ENCODE results near the gene PRKD2.

DNA sequence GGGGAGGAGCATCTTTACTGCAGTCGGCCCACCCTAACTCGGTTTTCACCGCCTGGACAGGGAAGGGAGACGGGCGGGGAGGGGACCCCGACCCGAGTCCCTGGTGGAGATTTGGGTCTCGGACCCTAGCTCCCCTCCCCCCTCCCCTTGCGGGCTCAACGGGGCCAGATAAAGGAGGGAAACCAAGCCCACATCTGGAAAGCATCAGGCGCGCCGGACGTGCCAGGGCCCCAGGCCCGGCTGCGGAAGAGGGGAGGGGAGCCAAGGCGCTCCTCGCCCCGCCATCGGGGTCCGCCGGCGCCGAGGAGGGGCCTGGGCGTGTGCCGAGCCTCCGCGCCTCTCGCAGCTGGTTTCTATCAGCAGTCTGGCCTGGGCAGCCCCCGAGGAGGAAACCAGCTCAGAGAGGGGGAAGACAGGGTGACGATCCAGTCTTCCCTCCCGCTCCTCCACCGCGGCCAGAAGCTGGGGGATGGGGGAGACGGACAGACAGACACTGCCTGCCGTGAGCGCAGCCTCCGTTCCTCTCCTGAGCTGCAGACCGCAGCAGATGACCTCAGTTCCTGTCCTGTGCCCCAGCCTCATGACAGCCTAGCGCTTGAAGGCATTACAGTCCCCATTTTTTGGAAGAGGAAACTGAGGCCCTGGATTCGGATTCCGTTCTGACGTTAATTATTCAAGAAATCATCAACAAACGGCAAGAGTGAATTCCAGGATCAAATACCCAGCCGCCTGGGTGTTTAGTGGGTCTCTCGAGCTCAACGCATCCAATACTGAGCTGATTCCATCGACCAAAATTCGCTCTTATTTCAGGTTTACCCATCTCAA lies 77.3 kb downstream of the PRKD2 start:
- TF ChIP-seq, protein P1, sequence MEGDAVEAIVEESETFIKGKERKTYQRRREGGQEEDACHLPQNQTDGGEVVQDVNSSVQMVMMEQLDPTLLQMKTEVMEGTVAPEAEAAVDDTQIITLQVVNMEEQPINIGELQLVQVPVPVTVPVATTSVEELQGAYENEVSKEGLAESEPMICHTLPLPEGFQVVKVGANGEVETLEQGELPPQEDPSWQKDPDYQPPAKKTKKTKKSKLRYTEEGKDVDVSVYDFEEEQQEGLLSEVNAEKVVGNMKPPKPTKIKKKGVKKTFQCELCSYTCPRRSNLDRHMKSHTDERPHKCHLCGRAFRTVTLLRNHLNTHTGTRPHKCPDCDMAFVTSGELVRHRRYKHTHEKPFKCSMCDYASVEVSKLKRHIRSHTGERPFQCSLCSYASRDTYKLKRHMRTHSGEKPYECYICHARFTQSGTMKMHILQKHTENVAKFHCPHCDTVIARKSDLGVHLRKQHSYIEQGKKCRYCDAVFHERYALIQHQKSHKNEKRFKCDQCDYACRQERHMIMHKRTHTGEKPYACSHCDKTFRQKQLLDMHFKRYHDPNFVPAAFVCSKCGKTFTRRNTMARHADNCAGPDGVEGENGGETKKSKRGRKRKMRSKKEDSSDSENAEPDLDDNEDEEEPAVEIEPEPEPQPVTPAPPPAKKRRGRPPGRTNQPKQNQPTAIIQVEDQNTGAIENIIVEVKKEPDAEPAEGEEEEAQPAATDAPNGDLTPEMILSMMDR (IDR thresholded peaks at IDR 0.05), result no peak
- TF ChIP-seq POLR2A (IDR thresholded peaks at IDR 0.05), result no peak
- TF ChIP-seq POLR2AphosphoS5 (IDR thresholded peaks at IDR 0.05), result peak; percentile 46 to 74 (median 51)
- no peak for TF ChIP-seq EP300 (IDR thresholded peaks at IDR 0.05; ENCODE audit: low read depth)
